Adrenal gland (tissue), 12 donors: ENCODE data around the gene AKR1A1. TPM values are rescaled to one million over a fixed set of nuclear protein-coding genes. Genes with fewer than 3 reads are reported as not detected.
A peak's percentile ranks its signal among the peaks of the same experiment; 100 is the strongest.

Experiments
- DNase-seq, 7 donors: peaks; one replicate each; pipeline ENCODE4 v3.0.0-alpha.2; 2019 to 2020
- H3K27ac ChIP-seq, 5 donors: fragments of 200-600 bp; sonication (generic) in 4 of 5; 1 replicate in 3 of 5; 2 replicates in 2 of 5; pipeline versions ENCODE4 v1.5.1 to v1.8.0; 2016 to 2020; ENCODE audit warnings: mild to moderate bottlenecking in 1 of 5
- H3K27me3 ChIP-seq: fragments of 200-600 bp; 2 replicates; pipeline ENCODE4 v1.8.0; 2021
- H3K36me3 ChIP-seq, 2 donors: fragments of 200-600 bp; replicated peaks in 1 of 2; 1 replicate in 1 of 2; 2 replicates in 1 of 2; pipeline versions ENCODE4 v1.5.1 to v1.8.0; 2018 to 2022
- H3K4me1 ChIP-seq, 2 donors: fragments of 200-600 bp; replicated peaks in 1 of 2; 1 replicate in 1 of 2; 2 replicates in 1 of 2; pipeline versions ENCODE4 v1.5.1 to v1.8.0; 2018 to 2021
- H3K4me3 ChIP-seq, 4 donors: fragments of 200-600 bp; sonication (generic) in 3 of 4; one replicate each; pipeline ENCODE4 v1.5.1; 2016 to 2018
- H3K9me3 ChIP-seq, 3 donors: fragments of 200-600 bp; sonication (generic) in 1 of 3; replicated peaks in 1 of 3; 1 replicate in 2 of 3; 2 replicates in 1 of 3; pipeline versions ENCODE4 v1.5.1 to v1.8.0; 2016 to 2021
- CTCF ChIP-seq, 6 experiments: fragments of 450-650 bp in 4 of 6; fragments of 200-600 bp in 2 of 6; sonication (generic) in 1 of 6; IDR thresholded peaks; 1 replicate in 5 of 6; 2 replicates in 1 of 6; pipeline versions ENCODE4 v1.5.1 to v1.8.0; 2016 to 2021; ENCODE audit warnings: antibody characterized with exemption in 6 of 6, mild to moderate bottlenecking in 2 of 6, moderate library complexity in 1 of 6
- POLR2A ChIP-seq, 2 donors: fragments of 450-650 bp; IDR thresholded peaks; one replicate each; pipeline ENCODE4 v1.6.1; 2017; ENCODE audit warnings: antibody characterized with exemption in 2 of 2, mild to moderate bottlenecking in 2 of 2, moderate library complexity in 1 of 2
- WGBS, 4 donors: extraction: QIAGEN DNeasy Blood & Tissue Kit in 2 of 4; methylation state at CpG; one replicate each; pipeline versions ENCODE4 v1.1.5 to v1.1.7; 2013 to 2017; 5-methylcytosine and 5-hydroxymethylcytosine counted together
- intact Hi-C, 2 donors: fragments of 100-400 bp; cut with DNase I; formaldehyde crosslinking; loops; one replicate each; pipeline versions ENCODE4 v1.14.1 to v1.15.0; 2022 to 2023
- polyA plus RNA-seq, 3 donors: library from polyadenylated mRNA; stranded (reverse); fragments of 200-250 nt in 2 of 3; fragments of 350-450 nt in 1 of 3; fragmentation: Illumina TruSeq in 1 of 3; extraction: RNeasy Lipid Tissue Mini Kit (QIAGEN cat#74804) in 1 of 3; gene quantifications; one replicate each; pipeline ENCODE4 v1.2.3, GENCODE V29; 2013 to 2014
- small RNA-seq, 2 donors: library from RNA; depleted of rRNA; stranded (forward); fragments of <200 nt; gene quantifications; one replicate each; pipeline ENCODE3, GENCODE V24; 2016
- total RNA-seq, 9 donors: library from RNA; depleted of rRNA in 4 of 9; stranded (reverse); fragments of >200 nt in 4 of 9; fragments of 120-200 nt in 1 of 9; fragmentation: NEBNext Ultra II Directional in 1 of 9; extraction: Animal tissue kit (Norgen Biotek cat#: 25700) in 1 of 9; gene quantifications; one replicate each; pipeline versions ENCODE4 v1.1.0 to v1.2.4, GENCODE V29; 2013 to 2023
- donor health status: healthy with polysubstance abuse.
- donor health status: Bipolar disorder and iron deficiency.
- donor health status: DM: yes; HTN: yes; CAD: no.
- donor health status: DM: no; HTN: no; CAD: no.
- donor health status: DM: no; HTN: no; CAD: no.
- donor health status: DM: yes; HTN: yes; CAD: no.

The AKR1A1 gene
- total and polyA plus RNA-seq, 12 donors: 85.6 to 199 (median 119) TPM

GRCh38 chr1:45612941-45613579 is 62.4 kb downstream of the AKR1A1 start:
- Histone ChIP-seq H3K36me3 (peaks cover 0 to 66% of the 10 kb centered on the region in 2 donors), H3K27me3 (no peaks in the 10 kb centered on the region), H3K9me3 (no peaks in the 10 kb centered on the region), H3K4me3 (no peak overlapping the region), H3K27ac (no peak overlapping the region), H3K4me1 (no peaks in the 10 kb centered on the region)
- TF ChIP-seq POLR2A (IDR thresholded peaks at IDR 0.05) (no peak), CTCF (IDR thresholded peaks at IDR 0.05) (no peak)
- WGBS, 4 donors: 83 to 89% (median 85%) methylated on average over 8 of the region's 8 CpGs
- DNase-seq: no peak
- intact Hi-C loops: no loop called here

GRCh38 chr1:45615885-45616284 is 65.3 kb downstream of the AKR1A1 start:
- intact Hi-C loops: no loop called here
- H3K9me3 ChIP-seq: no peaks in the 10 kb centered on the region
- H3K4me1 ChIP-seq: no peaks in the 10 kb centered on the region
- peaks cover 0 to 51% of the 10 kb centered on the region in 2 donors for H3K36me3 ChIP-seq
- WGBS, 4 donors: 91 to 100% (median 97%) methylated on average over 1 of the region's 1 CpG
- no peaks in the 10 kb centered on the region for H3K27me3 ChIP-seq
- H3K27ac ChIP-seq: no peak overlapping the region
- TF ChIP-seq CTCF (IDR thresholded peaks at IDR 0.05) (no peak), POLR2A (IDR thresholded peaks at IDR 0.05) (no peak)
- DNase-seq: no peak
- H3K4me3 ChIP-seq: no peak overlapping the region

DNA sequence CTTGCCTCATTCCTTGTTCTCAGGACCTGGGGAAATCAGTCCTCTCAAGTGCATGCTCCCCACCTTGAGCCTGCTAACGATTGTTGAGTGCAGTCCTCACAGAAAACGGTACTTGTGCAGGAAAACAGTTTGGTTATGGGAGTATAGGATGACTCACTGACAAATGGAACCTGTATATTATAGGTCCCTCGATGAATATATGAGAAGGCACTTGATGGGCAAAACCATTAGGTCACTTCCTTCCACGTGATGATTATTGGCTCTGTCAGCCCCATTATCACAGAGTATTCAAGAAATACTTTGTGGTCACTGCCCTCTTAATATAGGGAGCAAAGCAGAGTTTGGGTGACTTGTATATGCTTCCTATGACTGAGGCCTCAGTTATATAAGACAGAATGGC is 67.0 kb downstream of the AKR1A1 start:
- Histone ChIP-seq H3K9me3 (no peaks in the 10 kb centered on the region), H3K4me1 (peaks cover 0 to 10% of the 10 kb centered on the region in 2 donors), H3K27me3 (no peaks in the 10 kb centered on the region), H3K36me3 (peaks cover 0 to 49% of the 10 kb centered on the region in 2 donors), H3K4me3 (no peak overlapping the region), H3K27ac (no peak overlapping the region)
- TF ChIP-seq CTCF (IDR thresholded peaks at IDR 0.05) (no peak), POLR2A (IDR thresholded peaks at IDR 0.05) (no peak)
- intact Hi-C loops: no loop called here
- DNase-seq: no peak
- WGBS, 4 donors: 87 to 92% (median 90%) methylated on average over 4 of the region's 4 CpGs

DNA sequence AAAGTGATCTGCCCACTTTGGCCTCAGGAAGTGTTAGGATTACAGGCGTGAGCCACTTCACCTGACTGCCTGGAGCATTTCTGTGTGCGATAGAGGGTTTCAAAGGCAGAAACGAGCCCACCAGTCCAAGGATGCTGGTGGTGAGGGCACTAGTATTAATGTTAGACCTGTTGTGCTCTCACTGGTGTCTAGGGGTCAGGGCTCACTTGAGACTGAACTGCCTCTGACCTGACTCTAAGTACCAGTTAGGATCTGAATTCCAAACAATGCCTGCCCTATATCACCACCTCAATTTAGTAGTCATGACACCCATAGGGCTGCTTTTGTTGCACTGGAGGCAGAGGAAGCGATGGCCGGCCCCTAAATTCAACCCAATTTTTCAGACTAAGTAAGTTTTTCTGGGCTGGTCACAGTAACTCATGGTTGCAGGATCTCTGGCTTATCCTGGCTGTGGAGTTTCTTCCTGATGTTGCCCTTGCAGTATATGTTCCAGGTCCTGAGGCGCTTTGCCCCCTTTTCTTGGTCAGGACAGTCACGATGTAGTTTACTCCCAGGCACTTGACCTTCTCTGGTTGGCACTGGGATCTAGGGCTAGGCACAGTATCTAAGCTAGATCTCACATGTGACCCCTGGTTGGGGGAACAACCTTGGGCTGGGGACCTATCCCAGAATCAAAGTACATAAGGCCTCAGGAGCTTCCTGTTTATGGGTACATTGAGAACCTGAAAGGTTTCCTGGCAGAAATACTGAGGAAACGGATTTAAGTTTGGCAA is 68.7 kb downstream of the AKR1A1 start:
- Histone ChIP-seq H3K27ac (peak overlapping the region in 1 of 5 donors; percentile 38), H3K4me3 (no peak overlapping the region), H3K9me3 (no peaks in the 10 kb centered on the region), H3K27me3 (no peaks in the 10 kb centered on the region), H3K36me3 (peaks cover 0 to 39% of the 10 kb centered on the region in 2 donors), H3K4me1 (peaks cover 0 to 10% of the 10 kb centered on the region in 2 donors)
- intact Hi-C loops: no loop called here
- TF ChIP-seq CTCF (IDR thresholded peaks at IDR 0.05) (no peak), POLR2A (IDR thresholded peaks at IDR 0.05) (no peak)
- WGBS, 4 donors: 64 to 74% (median 66%) methylated on average over 8 of the region's 8 CpGs
- DNase-seq: no peak

Small RNA genes lying within 50 kb of the gene (small RNA-seq; reads per million reads assigned to genes)
- gene AL355480.1 (0 reads per million in 2 donors), gene AL355480.2 (0 reads per million in 2 donors), gene AL355480.3 (0 reads per million in 2 donors), gene AL355480.4 (0 reads per million in 2 donors)

Other genes starting within 250 kb of the AKR1A1 start
- 1 to 10 TPM in 2 of 9 donors, under 1 TPM in 4, not detected in 3; 0.18 to 2.9 (median 0.37) TPM for gene HPDL, start 223.9 kb upstream of the AKR1A1 start, total RNA-seq
- under 1 TPM; 0.16 to 0.37 (median 0.33) TPM for gene HPDL, start 223.9 kb upstream of the AKR1A1 start, polyA plus RNA-seq
- gene TOE1, start 210.7 kb upstream of the AKR1A1 start, total RNA-seq: 10 to 100 TPM in 4 of 9 donors, 1 to 10 TPM in 5; 3.3 to 15.4 (median 9.8) TPM
- gene TOE1, start 210.7 kb upstream of the AKR1A1 start, polyA plus RNA-seq: 10 to 100 TPM in 2 of 3 donors, 1 to 10 TPM in 1; 8.9 to 17.7 (median 10.3) TPM
- gene MUTYH, start 210.4 kb upstream of the AKR1A1 start, total RNA-seq: 10 to 100 TPM; 15.0 to 35.4 (median 21.0) TPM
- gene MUTYH, start 210.4 kb upstream of the AKR1A1 start, polyA plus RNA-seq: 10 to 100 TPM in 2 of 3 donors, 1 to 10 TPM in 1; 9.8 to 60.7 (median 44.0) TPM
- gene TESK2, start 59.7 kb upstream of the AKR1A1 start, total RNA-seq: 10 to 100 TPM in 1 of 9 donors, 1 to 10 TPM in 8; 1.1 to 21.4 (median 4.2) TPM
- gene TESK2, start 59.7 kb upstream of the AKR1A1 start, polyA plus RNA-seq: 1 to 10 TPM; 1.2 to 3.6 (median 1.7) TPM
- gene CCDC163, start 50.8 kb upstream of the AKR1A1 start, total RNA-seq: 1 to 10 TPM in 6 of 9 donors, under 1 TPM in 3; 0.24 to 8.9 (median 1.4) TPM
- gene CCDC163, start 50.8 kb upstream of the AKR1A1 start, polyA plus RNA-seq: 1 to 10 TPM in 2 of 3 donors, under 1 TPM in 1; 0.48 to 9.2 (median 4.0) TPM
- gene MMACHC, start 50.5 kb upstream of the AKR1A1 start, total RNA-seq: 10 to 100 TPM in 4 of 9 donors, 1 to 10 TPM in 5; 2.3 to 12.7 (median 8.9) TPM
- gene MMACHC, start 50.5 kb upstream of the AKR1A1 start, polyA plus RNA-seq: 10 to 100 TPM in 1 of 3 donors, 1 to 10 TPM in 2; 2.3 to 10.3 (median 3.1) TPM
- gene PRDX1, start 28.9 kb upstream of the AKR1A1 start, total RNA-seq: 100 to 1,000 TPM; 343 to 908 (median 446) TPM
- 100 to 1,000 TPM; 404 to 695 (median 559) TPM for gene PRDX1, start 28.9 kb upstream of the AKR1A1 start, polyA plus RNA-seq
- gene NASP, start 33.2 kb downstream of the AKR1A1 start, total RNA-seq: 10 to 100 TPM; 32.3 to 88.3 (median 48.7) TPM
- 100 to 1,000 TPM in 2 of 3 donors, 10 to 100 TPM in 1; 59.8 to 181 (median 136) TPM for gene NASP, start 33.2 kb downstream of the AKR1A1 start, polyA plus RNA-seq
- 1 to 10 TPM in 5 of 9 donors, under 1 TPM in 3, not detected in 1; 0.35 to 2.5 (median 1.7) TPM for gene CCDC17, start 73.2 kb downstream of the AKR1A1 start, total RNA-seq
- gene CCDC17, start 73.2 kb downstream of the AKR1A1 start, polyA plus RNA-seq: 1 to 10 TPM in 2 of 3 donors, under 1 TPM in 1; 0.24 to 4.2 (median 2.2) TPM
- 100 to 1,000 TPM in 3 of 9 donors, 10 to 100 TPM in 6; 57.9 to 122 (median 82.6) TPM for gene GPBP1L1, start 135.7 kb downstream of the AKR1A1 start, total RNA-seq
- 10 to 100 TPM; 34.5 to 75.8 (median 40.1) TPM for gene GPBP1L1, start 135.7 kb downstream of the AKR1A1 start, polyA plus RNA-seq
- gene TMEM69, start 137.4 kb downstream of the AKR1A1 start, total RNA-seq: 10 to 100 TPM; 16.8 to 37.2 (median 26.3) TPM
- 10 to 100 TPM in 2 of 3 donors, 1 to 10 TPM in 1; 9.3 to 53.1 (median 16.8) TPM for gene TMEM69, start 137.4 kb downstream of the AKR1A1 start, polyA plus RNA-seq
- 10 to 100 TPM in 5 of 9 donors, 1 to 10 TPM in 4; 8.0 to 23.9 (median 16.6) TPM for gene IPP, start 199.8 kb downstream of the AKR1A1 start, total RNA-seq
- 10 to 100 TPM in 1 of 3 donors, 1 to 10 TPM in 2; 2.8 to 13.2 (median 6.8) TPM for gene IPP, start 199.8 kb downstream of the AKR1A1 start, polyA plus RNA-seq